ENCODE measurements around the gene RANBP3.

DNA sequence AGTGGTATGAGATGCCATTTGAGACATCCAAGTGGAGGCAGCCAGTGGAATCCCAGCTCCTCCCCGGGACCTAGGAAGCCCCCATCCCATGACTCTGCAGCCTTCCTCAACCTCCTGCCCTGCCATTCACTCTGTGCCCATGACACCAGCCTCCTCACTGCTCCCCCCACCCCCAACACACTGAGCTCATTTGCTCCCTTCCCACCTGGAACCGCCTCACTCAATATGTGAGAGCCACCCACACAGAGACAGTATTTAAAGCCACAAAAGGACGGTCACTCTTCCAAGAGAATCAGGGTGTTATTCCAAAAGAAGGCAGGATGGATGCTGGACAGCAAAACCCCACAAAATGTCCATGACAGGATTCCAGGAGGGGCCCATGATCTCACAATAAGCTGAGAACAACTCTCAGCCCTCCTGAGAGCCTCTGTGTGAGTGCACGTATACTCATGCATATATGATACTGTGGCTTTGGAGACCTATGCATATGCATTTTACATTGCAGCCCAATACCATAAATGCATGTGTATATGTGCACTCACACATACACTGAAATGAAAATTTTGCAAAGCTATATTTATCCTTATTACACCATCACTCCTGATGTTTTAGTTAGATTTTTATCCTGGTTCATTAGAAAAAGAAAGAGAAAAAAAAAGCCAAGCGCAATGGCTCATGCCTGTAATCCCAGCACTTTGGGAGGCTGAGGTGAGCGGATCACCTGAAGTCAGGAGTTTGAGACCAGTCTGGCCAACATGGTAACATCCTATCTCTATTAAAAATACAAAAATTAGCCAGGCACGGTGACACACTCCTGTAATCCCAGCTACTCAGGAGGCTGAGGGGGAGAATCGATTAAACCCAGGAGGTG, 10.8 kb upstream of the RANBP3 start:
- TF ChIP-seq POLR2A (IDR thresholded peaks at IDR 0.05) (no peak), CTCF (IDR thresholded peaks at IDR 0.05) (no peak)

Measured in adrenal gland (tissue), 5 donors.